Ovary (tissue), 9 donors: ENCODE results near the gene MYBPH. TPM values are rescaled to one million over a fixed set of nuclear protein-coding genes. Genes with fewer than 3 reads are reported as not detected.

Source experiments
- DNase-seq, 5 donors: peaks; one replicate each; pipeline ENCODE4 v3.0.0-alpha.2; 2019 to 2020
- H3K27ac ChIP-seq, 2 donors: fragments of 200-600 bp; one replicate each; pipeline versions ENCODE4 v1.5.1 to v1.8.0; 2019 to 2022
- H3K27me3 ChIP-seq: fragments of 200-600 bp; one replicate; pipeline ENCODE4 v1.8.0; 2022
- H3K36me3 ChIP-seq: fragments of 200-600 bp; sonication (generic); one replicate; pipeline ENCODE4 v1.5.1; 2019
- H3K4me1 ChIP-seq: one replicate; pipeline ENCODE4 v1.8.1; 2013; ENCODE audit warnings: mild to moderate bottlenecking, moderate library complexity; ENCODE audit not compliant: insufficient read depth
- H3K4me3 ChIP-seq: fragments of 200-600 bp; sonication (generic); one replicate; pipeline ENCODE4 v1.5.1; 2017
- H3K9me3 ChIP-seq, 2 donors: fragments of 200-600 bp in 1 of 2; sonication (generic) in 1 of 2; one replicate each; pipeline versions ENCODE4 v1.5.1 to v1.8.1; 2013 to 2019; ENCODE audit warnings: mild to moderate bottlenecking in 1 of 2, moderate library complexity in 1 of 2
- CTCF ChIP-seq, 3 donors: fragments of 450-650 bp in 2 of 3; fragments of 200-600 bp in 1 of 3; IDR thresholded peaks; one replicate each; pipeline versions ENCODE4 v1.5.1 to v1.8.0; 2016 to 2022; ENCODE audit warnings: antibody characterized with exemption in 3 of 3, mild to moderate bottlenecking in 1 of 3
- EP300 ChIP-seq: sonication (generic); formaldehyde crosslinking; IDR thresholded peaks from one replicate; pipeline ENCODE4 v1.6.1; 2017; ENCODE audit warnings: antibody characterized with exemption
- POLR2A ChIP-seq: fragments of 450-650 bp; IDR thresholded peaks from one replicate; pipeline ENCODE4 v1.6.1; 2017; ENCODE audit warnings: antibody characterized with exemption, mild to moderate bottlenecking, moderate library complexity
- WGBS, 3 donors: extraction: QIAGEN DNeasy Blood & Tissue Kit in 1 of 3; methylation state at CpG; one replicate each; pipeline versions ENCODE4 v1.1.5 to v1.1.7; 2013 to 2017; 5-methylcytosine and 5-hydroxymethylcytosine counted together
- intact Hi-C, 4 donors: fragments of 100-400 bp; cut with DNase I; formaldehyde crosslinking; loops; one replicate each; pipeline versions ENCODE4 v1.11.0 to v1.15.1; 2022 to 2023
- polyA plus RNA-seq, 2 donors: library from polyadenylated mRNA; stranded (reverse); fragments of 200-250 nt in 1 of 2; fragments of 350-450 nt in 1 of 2; fragmentation: Illumina TruSeq in 1 of 2; extraction: RNeasy Lipid Tissue Mini Kit (QIAGEN cat#74804) in 1 of 2; gene quantifications; one replicate each; pipeline ENCODE4 v1.2.3, GENCODE V29; 2013 to 2014
- total RNA-seq, 7 donors: library from RNA; depleted of rRNA in 2 of 7; stranded (reverse); fragments of >200 nt in 2 of 7; fragmentation: NEBNext Ultra II Directional in 3 of 7; extraction: Animal tissue kit (Norgen Biotek cat#: 25700) in 3 of 7; gene quantifications; one replicate each; pipeline versions ENCODE4 v1.1.0 to v1.2.4, GENCODE V29; 2016 to 2023
- donor health status: DM: no; HTN: no; CAD: no; lungs with moderate emphysema.
- donor health status: DM: no; HTN: no; CAD: no.
- donor health status: Bipolar disorder and iron deficiency.
- donor health status: DM: yes; HTN: yes; CAD: no.
- donor health status: DM: no; HTN: no; CAD: no.
- donor health status: DM: yes; HTN: yes; CAD: no.

MYBPH gene
- total and polyA plus RNA-seq, 9 donors: 0.04 to 0.27 (median 0.17) TPM; not detected in 5

- TF ChIP-seq POLR2A (no peak), CTCF (IDR thresholded peaks at IDR 0.05) (no peak), EP300 (no peak)
- Histone ChIP-seq H3K27me3 (no peaks in the 10 kb centered on the region), H3K4me1 (no peaks in the 10 kb centered on the region), H3K36me3 (no peaks in the 10 kb centered on the region), H3K4me3 (no peak overlapping the region), H3K27ac (no peak overlapping the region), H3K9me3 (no peaks in the 10 kb centered on the region)
- WGBS, 3 donors: 30 to 43% (median 38%) methylated on average over 9 of the region's 9 CpGs
- DNase-seq: no peak
- intact Hi-C loops: loop anchor here in 1 of 4 donors (5.0 kb wide), 1 partner anchor 1263 kb away; the partner anchor contains the start of gene SHISA4
Measured at GRCh38 chr1:203150511-203151297, 24.9 kb downstream of the MYBPH start.

GRCh38 chr1:203149188-203149840, 26.3 kb downstream of the MYBPH start:
- Histone ChIP-seq H3K27me3 (no peaks in the 10 kb centered on the region), H3K36me3 (no peaks in the 10 kb centered on the region), H3K4me1 (no peaks in the 10 kb centered on the region), H3K27ac (no peak overlapping the region), H3K9me3 (no peaks in the 10 kb centered on the region), H3K4me3 (no peak overlapping the region)
- 72 to 85% (median 78%) methylated on average over 7 of the region's 7 CpGs for WGBS, 3 donors
- no peak for TF ChIP-seq EP300
- no peak for TF ChIP-seq POLR2A
- TF ChIP-seq CTCF (IDR thresholded peaks at IDR 0.05): no peak
- intact Hi-C loops: no loop called here
- no peak for DNase-seq

DNA sequence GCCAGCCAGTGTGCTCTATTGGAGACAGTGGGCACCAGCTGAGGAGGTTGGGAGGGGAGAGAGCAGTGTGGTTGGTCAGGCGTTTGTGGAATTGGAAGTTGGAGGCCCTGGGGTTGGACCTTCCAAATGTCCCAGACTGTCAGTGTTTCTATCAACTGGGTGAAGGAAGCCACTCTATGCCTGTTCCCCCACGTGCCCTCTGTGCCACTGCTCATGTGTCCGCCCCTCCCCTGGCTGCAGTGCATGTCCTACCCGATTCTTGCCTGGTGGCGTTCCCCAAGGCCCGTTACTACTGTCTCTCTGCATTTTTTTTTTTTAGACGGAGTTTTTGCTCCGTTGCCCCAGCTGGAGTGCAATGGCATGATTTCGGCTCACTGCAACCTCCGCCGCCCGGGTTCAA, 27.0 kb downstream of the MYBPH start:
- Histone ChIP-seq H3K4me1 (no peaks in the 10 kb centered on the region), H3K36me3 (no peaks in the 10 kb centered on the region), H3K27me3 (no peaks in the 10 kb centered on the region), H3K27ac (no peak overlapping the region), H3K9me3 (no peaks in the 10 kb centered on the region), H3K4me3 (no peak overlapping the region)
- intact Hi-C loops: no loop called here
- DNase-seq: no peak
- 89 to 94% (median 92%) methylated on average over 12 of the region's 12 CpGs for WGBS, 3 donors
- TF ChIP-seq EP300: no peak
- no peak for TF ChIP-seq POLR2A
- TF ChIP-seq CTCF (IDR thresholded peaks at IDR 0.05): no peak

DNA sequence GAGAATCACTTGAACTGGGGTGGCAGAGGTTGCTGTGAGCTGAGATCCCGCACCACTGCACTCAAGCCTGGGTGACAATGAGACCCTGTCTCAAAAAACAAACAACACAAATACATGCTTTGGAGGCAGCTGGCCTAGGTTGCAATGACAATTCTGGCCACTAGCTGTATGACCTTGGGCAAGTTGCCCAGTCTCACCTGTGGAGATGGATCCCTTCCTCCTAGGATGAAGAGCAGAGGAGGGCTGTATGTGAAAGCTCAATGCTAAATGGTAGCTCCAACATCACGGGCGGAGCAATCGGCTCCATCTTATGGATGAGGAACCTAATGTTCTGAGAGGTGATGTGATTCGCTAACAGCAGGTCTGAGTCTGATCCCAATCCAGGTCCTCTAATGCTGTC, 27.5 kb downstream of the MYBPH start:
- no peak for DNase-seq
- no peak overlapping the region for H3K4me3 ChIP-seq
- no peaks in the 10 kb centered on the region for H3K9me3 ChIP-seq
- TF ChIP-seq POLR2A: no peak
- TF ChIP-seq CTCF (IDR thresholded peaks at IDR 0.05): no peak
- no peak for TF ChIP-seq EP300
- no peaks in the 10 kb centered on the region for H3K4me1 ChIP-seq
- intact Hi-C loops: no loop called here
- WGBS, 3 donors: 96 to 97% (median 97%) methylated on average over 5 of the region's 5 CpGs
- H3K36me3 ChIP-seq: no peaks in the 10 kb centered on the region
- H3K27ac ChIP-seq: no peak overlapping the region
- H3K27me3 ChIP-seq: no peaks in the 10 kb centered on the region
